PFSK-1 (cell line): ENCODE results near the gene TFPI2.

Source experiments
- FOXP2 ChIP-seq: optimal IDR thresholded peaks from 2 replicates; pipeline ENCODE3; 2011; ENCODE audit warnings: borderline replicate concordance, control low read depth, inconsistent platforms; ENCODE audit not compliant: insufficient read depth; ENCODE audit errors: extremely low read length, extremely low read depth
- POLR2AphosphoS5 ChIP-seq: IDR thresholded peaks from 2 replicates; pipeline ENCODE4 v1.6.1; 2012; ENCODE audit warnings: low read depth, mild to moderate bottlenecking, control low read depth, low read length, moderate library complexity
- REST ChIP-seq, 2 experiments: IDR thresholded peaks; 2 replicates each; pipeline versions ENCODE4 v1.6.1 to v1.8.0; 2011 to 2012; ENCODE audit warnings: low read depth in 2 of 2, low read length in 2 of 2, control low read depth in 1 of 2, inconsistent platforms in 1 of 2, mild to moderate bottlenecking in 1 of 2, moderate library complexity in 1 of 2; ENCODE audit not compliant: insufficient read depth in 1 of 2
- SIN3A ChIP-seq: IDR thresholded peaks from 2 replicates; pipeline ENCODE4 v1.6.1; 2012; ENCODE audit warnings: mild to moderate bottlenecking, low read length, moderate library complexity, borderline replicate concordance; ENCODE audit not compliant: insufficient read depth
- TAF1 ChIP-seq: IDR thresholded peaks from 2 replicates; pipeline ENCODE4 v1.6.1; 2012; ENCODE audit warnings: low read length, control low read depth, borderline replicate concordance; ENCODE audit not compliant: insufficient read depth

The TFPI2 gene

GRCh38 chr7:93877742-93878141 is 12.8 kb downstream of the TFPI2 start:
- TF ChIP-seq SIN3A (no peak), FOXP2 (no peak), POLR2AphosphoS5 (no peak), REST (IDR thresholded peaks at IDR 0.05; ENCODE audit: insufficient read depth in 1 of 2, low read depth in 2 of 2, low read length in 2 of 2) (no peak), TAF1 (no peak)

GRCh38 chr7:93873998-93874574 is 16.5 kb downstream of the TFPI2 start:
- TF ChIP-seq POLR2AphosphoS5 (no peak), SIN3A (no peak), FOXP2 (no peak), REST (IDR thresholded peaks at IDR 0.05; ENCODE audit: insufficient read depth in 1 of 2, low read depth in 2 of 2, low read length in 2 of 2) (no peak), TAF1 (no peak)

DNA sequence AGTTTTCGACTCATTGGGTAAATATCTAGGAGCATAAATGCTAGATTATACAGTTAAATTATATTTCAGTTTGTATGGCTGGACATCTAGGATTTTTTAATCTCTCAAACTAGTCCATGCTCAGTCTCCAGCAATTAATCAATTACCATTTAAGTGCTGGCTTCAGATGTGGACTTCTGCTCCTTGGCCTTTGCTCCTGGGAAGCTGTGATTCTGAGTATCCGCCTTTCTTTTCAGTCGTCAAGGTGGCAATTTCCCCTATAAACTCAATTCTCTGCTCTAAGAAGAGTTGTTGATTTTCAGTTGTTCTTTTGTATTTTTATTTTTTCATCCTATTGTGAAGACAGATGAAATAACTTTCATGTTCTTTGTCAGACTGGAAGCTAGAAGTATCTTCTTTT is 23.7 kb downstream of the TFPI2 start:
- TF ChIP-seq TAF1 (no peak), REST (IDR thresholded peaks at IDR 0.05; ENCODE audit: insufficient read depth in 1 of 2, low read depth in 2 of 2, low read length in 2 of 2) (no peak), SIN3A (no peak), POLR2AphosphoS5 (no peak), FOXP2 (no peak)

DNA sequence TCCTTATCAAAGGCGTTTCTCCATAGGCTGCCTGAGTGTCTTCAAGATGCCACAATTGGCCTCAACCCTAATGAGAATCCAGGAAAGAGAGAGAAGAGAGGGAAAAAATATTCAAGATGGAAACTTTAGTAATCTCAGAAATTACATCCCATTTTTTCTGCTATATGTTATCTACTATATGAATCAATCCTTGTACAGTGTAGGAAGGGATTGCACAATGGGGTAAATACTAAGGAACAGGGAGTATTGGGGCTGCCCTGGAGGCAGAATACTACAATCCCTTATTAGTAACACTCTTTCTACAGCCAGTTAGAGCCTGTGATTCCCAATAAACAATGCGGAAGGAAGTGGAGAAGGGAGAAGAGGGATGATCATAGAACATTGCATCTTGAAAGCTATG is 27.9 kb downstream of the TFPI2 start:
- no peak for TF ChIP-seq SIN3A
- TF ChIP-seq FOXP2 = no peak
- no peak for TF ChIP-seq TAF1

GRCh38 chr7:93861325-93861949 is 29.1 kb downstream of the TFPI2 start:
- TF ChIP-seq TAF1 (no peak), FOXP2 (no peak), POLR2AphosphoS5 (no peak), SIN3A (no peak), REST (IDR thresholded peaks at IDR 0.05; ENCODE audit: insufficient read depth in 1 of 2, low read depth in 2 of 2, low read length in 2 of 2) (no peak)
